ENCODE measurements around the gene LRRK1. TPM values are rescaled to one million over a fixed set of nuclear protein-coding genes. Genes with fewer than 3 reads are reported as not detected.

The LRRK1 gene
- total RNA-seq, 4 donors from 2014 or later: 12.1 to 23.8 (median 15.2) TPM

DNA sequence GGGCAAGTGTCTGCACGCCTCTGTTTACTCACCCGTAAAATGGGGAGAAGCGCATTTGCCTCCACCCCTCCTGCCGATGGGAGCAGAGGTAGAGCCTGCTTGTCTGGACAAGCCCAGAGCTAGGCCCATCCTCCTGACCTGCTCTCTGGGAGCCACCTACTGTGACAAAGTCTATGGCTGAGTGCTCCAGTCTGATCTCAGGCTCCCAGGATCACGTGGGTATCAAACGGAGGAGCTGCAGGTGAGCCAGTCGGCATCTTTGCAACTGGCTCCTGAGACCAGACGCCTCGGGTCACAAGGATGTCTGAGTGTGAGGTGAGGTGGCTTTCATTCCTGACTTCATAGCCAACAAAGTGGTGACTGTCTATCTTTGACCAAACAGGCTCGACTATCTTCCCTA, 41.6 kb upstream of the LRRK1 start:
- peaks cover 67% of the 10 kb centered on the region for H3K27me3 ChIP-seq

DNA sequence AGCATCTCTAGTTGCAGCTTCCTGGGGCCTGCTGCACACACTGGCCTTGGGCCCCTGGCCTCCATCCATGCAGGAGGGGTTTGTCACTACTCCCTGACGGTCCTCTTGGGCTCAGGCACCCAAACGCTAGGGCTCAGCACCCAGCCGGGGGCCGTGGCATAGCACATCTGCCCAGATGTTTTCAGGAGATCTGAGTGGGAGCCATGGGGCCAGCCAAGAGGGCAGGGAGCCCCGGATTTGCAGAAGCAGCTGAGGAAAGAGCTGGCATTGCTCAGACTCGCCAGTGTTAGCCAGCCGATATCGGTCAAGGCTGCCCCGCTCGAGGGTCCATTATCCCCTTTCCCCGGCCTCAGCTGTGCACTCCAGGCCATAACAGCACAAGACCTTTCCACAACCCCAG, 41.0 kb upstream of the LRRK1 start:
- no peaks in the 10 kb centered on the region for H3K9me3 ChIP-seq
- TF ChIP-seq EP300 (IDR thresholded peaks at IDR 0.05) (no peak), POLR2A (IDR thresholded peaks at IDR 0.05) (no peak), POLR2AphosphoS5 (IDR thresholded peaks at IDR 0.05) (no peak)
- TF ChIP-seq, protein P1, sequence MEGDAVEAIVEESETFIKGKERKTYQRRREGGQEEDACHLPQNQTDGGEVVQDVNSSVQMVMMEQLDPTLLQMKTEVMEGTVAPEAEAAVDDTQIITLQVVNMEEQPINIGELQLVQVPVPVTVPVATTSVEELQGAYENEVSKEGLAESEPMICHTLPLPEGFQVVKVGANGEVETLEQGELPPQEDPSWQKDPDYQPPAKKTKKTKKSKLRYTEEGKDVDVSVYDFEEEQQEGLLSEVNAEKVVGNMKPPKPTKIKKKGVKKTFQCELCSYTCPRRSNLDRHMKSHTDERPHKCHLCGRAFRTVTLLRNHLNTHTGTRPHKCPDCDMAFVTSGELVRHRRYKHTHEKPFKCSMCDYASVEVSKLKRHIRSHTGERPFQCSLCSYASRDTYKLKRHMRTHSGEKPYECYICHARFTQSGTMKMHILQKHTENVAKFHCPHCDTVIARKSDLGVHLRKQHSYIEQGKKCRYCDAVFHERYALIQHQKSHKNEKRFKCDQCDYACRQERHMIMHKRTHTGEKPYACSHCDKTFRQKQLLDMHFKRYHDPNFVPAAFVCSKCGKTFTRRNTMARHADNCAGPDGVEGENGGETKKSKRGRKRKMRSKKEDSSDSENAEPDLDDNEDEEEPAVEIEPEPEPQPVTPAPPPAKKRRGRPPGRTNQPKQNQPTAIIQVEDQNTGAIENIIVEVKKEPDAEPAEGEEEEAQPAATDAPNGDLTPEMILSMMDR (IDR thresholded peaks at IDR 0.05): no peak
- no peaks in the 10 kb centered on the region for H3K36me3 ChIP-seq
- H3K4me1 ChIP-seq: peaks cover 0 to 22% (median 0%) of the 10 kb centered on the region in 3 donors
- H3K27ac ChIP-seq: no peak overlapping the region
- ATAC-seq: no peak
- peaks cover 72% of the 10 kb centered on the region for H3K27me3 ChIP-seq
- no peak overlapping the region for H3K4me3 ChIP-seq
- 73% methylated on average over 3 of the region's 11 CpGs; no CpG with 5 or more reads in 1 of the 2 donors for whole genome bisulfite sequencing, 2 donors (ENCODE audit: low coverage in 1 of 2)

More for the DNA sequence above, 41.6 kb upstream of the LRRK1 start:
- WGBS, 2 donors (ENCODE audit: low coverage in 1 of 2): 97% methylated on average over 6 of the region's 10 CpGs; no CpG with 5 or more reads in 1 of the 2 donors
- Histone ChIP-seq H3K4me3 (no peak overlapping the region), H3K4me1 (peaks cover 0 to 22% (median 0%) of the 10 kb centered on the region in 3 donors), H3K36me3 (no peaks in the 10 kb centered on the region), H3K27ac (no peak overlapping the region), H3K9me3 (no peaks in the 10 kb centered on the region)
- TF ChIP-seq EP300 (IDR thresholded peaks at IDR 0.05): no peak
- no peak for ATAC-seq

DNA sequence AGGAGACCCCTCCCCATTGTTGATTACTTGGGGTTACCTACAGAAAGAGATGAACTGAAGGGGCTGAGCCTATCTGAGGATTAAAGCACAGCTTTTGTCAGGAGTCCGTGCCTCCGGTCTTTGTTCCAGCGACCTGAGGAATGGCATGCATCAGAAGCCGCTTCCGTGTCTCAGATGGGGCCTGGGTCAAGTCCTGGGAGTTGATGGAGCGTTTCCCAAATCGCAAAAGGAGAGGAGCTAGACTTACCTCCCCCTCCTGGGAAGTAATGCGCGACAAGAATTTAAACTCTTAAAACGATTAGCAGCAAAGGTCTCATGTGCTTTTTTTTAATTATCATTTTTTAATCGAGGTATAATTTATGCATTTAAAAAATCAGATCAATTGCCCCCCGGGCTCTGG, 40.5 kb upstream of the LRRK1 start:
- H3K4me3 ChIP-seq: peak overlapping the region in 1 of 2 donors; percentile 61
- no peaks in the 10 kb centered on the region for H3K36me3 ChIP-seq
- peak overlapping the region in 3 of 4 donors; percentile 54 to 81 (median 73) for H3K27ac ChIP-seq
- H3K4me1 ChIP-seq: peaks cover 0 to 22% (median 0%) of the 10 kb centered on the region in 3 donors
- no peak for TF ChIP-seq POLR2A (IDR thresholded peaks at IDR 0.05)
- no peak for TF ChIP-seq EP300 (IDR thresholded peaks at IDR 0.05)
- TF ChIP-seq, protein P1 (IDR thresholded peaks at IDR 0.05): no peak
- TF ChIP-seq POLR2AphosphoS5 (IDR thresholded peaks at IDR 0.05): no peak
- ATAC-seq: no peak
- peaks cover 78% of the 10 kb centered on the region for H3K27me3 ChIP-seq
- H3K9me3 ChIP-seq: no peaks in the 10 kb centered on the region
- 49 to 55% methylated on average over 8 to 12 of the region's 12 CpGs for WGBS, 2 donors (ENCODE audit: low coverage in 1 of 2)

DNA sequence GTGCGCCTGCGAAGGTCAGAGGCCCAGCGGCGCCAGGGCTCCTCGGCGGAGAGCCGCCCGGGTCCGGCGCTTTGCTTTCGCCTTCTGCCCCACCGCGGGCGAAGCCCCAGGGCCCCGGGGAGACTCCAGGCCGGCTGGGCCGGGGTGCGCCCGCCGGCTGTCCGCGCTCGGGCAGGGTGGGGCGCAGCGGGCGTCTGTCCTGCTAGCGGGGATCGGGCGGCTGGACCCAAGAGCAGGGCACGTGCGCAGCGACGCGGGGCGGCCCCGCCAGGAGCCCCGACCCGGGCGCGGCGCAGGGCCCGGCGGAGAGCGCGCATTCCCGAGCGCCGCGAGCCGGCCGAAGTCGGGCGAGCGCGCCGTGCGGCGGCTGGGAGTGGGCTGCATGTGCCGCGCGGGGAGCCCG, 40.1 kb upstream of the LRRK1 start:
- peak overlapping the region in 3 of 4 donors; percentile 54 to 81 (median 73) for H3K27ac ChIP-seq
- H3K36me3 ChIP-seq: no peaks in the 10 kb centered on the region
- peak overlapping the region; percentile 24 to 61 for H3K4me3 ChIP-seq
- peaks cover 0 to 22% (median 0%) of the 10 kb centered on the region in 3 donors for H3K4me1 ChIP-seq
- TF ChIP-seq EP300 (IDR thresholded peaks at IDR 0.05) (no peak), POLR2A (IDR thresholded peaks at IDR 0.05) (no peak), POLR2AphosphoS5 (IDR thresholded peaks at IDR 0.05) (no peak)
- TF ChIP-seq, protein P1 (IDR thresholded peaks at IDR 0.05): no peak
- peaks cover 80% of the 10 kb centered on the region for H3K27me3 ChIP-seq
- no CpG with 5 or more reads among the region's 62 CpGs for WGBS, 2 donors (ENCODE audit: low coverage in 1 of 2)
- peak; percentile 23 for ATAC-seq
- H3K9me3 ChIP-seq: no peaks in the 10 kb centered on the region

DNA sequence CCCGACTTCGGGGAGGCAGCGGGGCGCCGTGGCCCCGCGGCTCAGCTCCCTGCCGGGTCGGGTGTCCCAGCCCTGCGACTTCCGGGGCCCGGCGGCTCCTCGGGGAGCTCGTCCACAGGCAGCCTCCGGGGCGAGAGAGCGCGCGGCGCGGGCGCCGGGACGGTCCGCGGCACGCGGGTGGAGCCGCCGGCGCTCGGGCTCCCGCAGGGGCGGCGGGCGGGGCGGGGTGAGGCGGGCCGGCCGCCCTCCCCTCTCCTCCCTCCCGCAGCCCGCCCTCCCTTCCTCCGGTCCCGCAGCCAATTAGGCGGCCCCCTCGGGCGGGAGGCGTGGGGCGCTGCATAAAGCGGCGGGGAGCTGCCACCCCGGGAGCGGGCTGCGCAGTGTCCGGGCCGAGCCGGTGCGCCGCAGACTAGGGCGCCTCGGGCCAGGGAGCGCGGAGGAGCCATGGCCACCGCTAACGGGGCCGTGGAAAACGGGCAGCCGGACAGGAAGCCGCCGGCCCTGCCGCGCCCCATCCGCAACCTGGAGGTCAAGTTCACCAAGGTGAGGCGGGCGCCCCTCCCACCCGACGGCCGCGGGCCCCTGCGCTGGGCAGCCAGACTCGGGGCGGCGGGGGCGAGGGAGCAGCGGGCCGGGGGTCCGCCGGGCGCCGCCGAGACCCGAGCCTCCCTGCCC, 39.6 kb upstream of the LRRK1 start, which contains the start of gene ALDH1A3:
Gene ALDH1A3, plus strand, starts transcription at position 368 of the 675 bp plus-strand sequence. Its CDS starts 77 bp downstream, at position 445.
- Histone ChIP-seq H3K36me3 (no peaks in the 10 kb centered on the region), H3K4me3 (peak within 1 kb of the TSS; percentile 24 to 61), H3K27ac (peak within 1 kb of the TSS in 3 of 4 donors; percentile 70 to 81 (median 73)), H3K27me3 (peaks cover 84% of the 10 kb centered on the region), H3K4me1 (peaks cover 0 to 22% (median 0%) of the 10 kb centered on the region in 3 donors), H3K9me3 (no peaks in the 10 kb centered on the region)
- peak; percentile 88 for ATAC-seq
- WGBS, 2 donors (ENCODE audit: low coverage in 1 of 2): no CpG with 5 or more reads among the region's 93 CpGs
- no peak for TF ChIP-seq EP300 (IDR thresholded peaks at IDR 0.05)
- peak; percentile 66 to 69 for TF ChIP-seq POLR2A (IDR thresholded peaks at IDR 0.05)
- TF ChIP-seq, protein P1 (IDR thresholded peaks at IDR 0.05): no peak
- TF ChIP-seq POLR2AphosphoS5 (IDR thresholded peaks at IDR 0.05): peak; percentile 29

All from gastroesophageal sphincter (tissue), 4 donors.